BLaER1 treated with 17β-estradiol and CSF1 and Interleukin-3, amounts not matched to agents 10 nM and 100 nM (cell line): ENCODE results near the gene SLC23A2.

Experiments used
- H3K27ac ChIP-seq, 11 experiments: shearing (Covaris generic); formaldehyde crosslinking; 2 replicates each; pipeline ENCODE4 v1.8.1; 2022
- H3K27me3 ChIP-seq, 11 experiments: shearing (Covaris generic); formaldehyde crosslinking; 2 replicates each; pipeline ENCODE4 v1.8.1; 2022
- H3K36me3 ChIP-seq, 11 experiments: shearing (Covaris generic); formaldehyde crosslinking; 2 replicates each; pipeline ENCODE4 v1.8.1; 2022
- H3K4me1 ChIP-seq, 10 experiments: shearing (Covaris generic); formaldehyde crosslinking; 2 replicates each; pipeline ENCODE4 v1.8.1; 2022
- H3K4me2 ChIP-seq, 11 experiments: shearing (Covaris generic); formaldehyde crosslinking; 2 replicates each; pipeline ENCODE4 v1.8.1; 2022
- H3K4me3 ChIP-seq, 10 experiments: shearing (Covaris generic); formaldehyde crosslinking; 2 replicates each; pipeline ENCODE4 v1.8.1; 2022
- H3K9ac ChIP-seq, 11 experiments: shearing (Covaris generic); formaldehyde crosslinking; 2 replicates each; pipeline ENCODE4 v1.8.1; 2022
- H3K9me3 ChIP-seq, 11 experiments: shearing (Covaris generic); formaldehyde crosslinking; replicated peaks in 1 of 11; 2 replicates each; pipeline ENCODE4 v1.8.1; 2022
- H4K20me1 ChIP-seq, 11 experiments: shearing (Covaris generic); formaldehyde crosslinking; 2 replicates each; pipeline ENCODE4 v1.8.1; 2022
- Cebpa-rat ChIP-seq, 11 experiments: shearing (Covaris generic); IDR thresholded peaks; 2 replicates each; pipeline ENCODE4 v1.8.1; 2022

Gene SLC23A2

DNA sequence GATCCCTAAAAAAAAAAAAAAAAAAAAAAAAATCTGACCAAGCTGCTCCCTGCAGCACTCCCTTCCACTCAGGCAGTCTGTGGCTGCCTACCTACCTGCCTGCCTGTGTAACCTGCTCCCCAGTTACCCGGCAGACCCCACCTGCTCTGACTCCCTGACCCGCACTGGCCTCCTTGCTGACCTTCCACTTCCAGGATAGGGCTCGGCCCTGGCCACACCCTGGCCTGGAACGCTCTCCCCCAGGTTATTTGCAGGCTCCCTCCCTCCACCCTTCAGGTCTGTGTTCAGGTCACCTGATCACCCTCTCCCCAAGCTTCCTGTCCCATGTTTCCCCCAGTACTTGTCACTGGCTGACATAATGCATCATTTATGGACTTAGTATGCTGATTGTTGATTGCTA lies 134.3 kb downstream of the SLC23A2 start:
- no peaks in the 10 kb centered on the region for H3K9me3 ChIP-seq
- no peaks in the 10 kb centered on the region for H3K27me3 ChIP-seq
- no peak overlapping the region for H3K27ac ChIP-seq
- H3K4me3 ChIP-seq: no peak overlapping the region
- TF ChIP-seq Cebpa-rat (IDR thresholded peaks at IDR 0.05): no peak
- H3K9ac ChIP-seq: no peak overlapping the region
- H3K4me2 ChIP-seq: no peak overlapping the region
- peaks cover 0 to 22% (median 0%) of the 10 kb centered on the region in 11 experiments; a peak in 2 of 22 replicates for H4K20me1 ChIP-seq
- H3K36me3 ChIP-seq: peaks cover 80 to 100% (median 95%) of the 10 kb centered on the region in 11 experiments
- H3K4me1 ChIP-seq: 0 out of 20 replicates have a peak, but pooled peaks cover 0 to 3% (median 0%) of the 10 kb centered on the region in 10 experiments

DNA sequence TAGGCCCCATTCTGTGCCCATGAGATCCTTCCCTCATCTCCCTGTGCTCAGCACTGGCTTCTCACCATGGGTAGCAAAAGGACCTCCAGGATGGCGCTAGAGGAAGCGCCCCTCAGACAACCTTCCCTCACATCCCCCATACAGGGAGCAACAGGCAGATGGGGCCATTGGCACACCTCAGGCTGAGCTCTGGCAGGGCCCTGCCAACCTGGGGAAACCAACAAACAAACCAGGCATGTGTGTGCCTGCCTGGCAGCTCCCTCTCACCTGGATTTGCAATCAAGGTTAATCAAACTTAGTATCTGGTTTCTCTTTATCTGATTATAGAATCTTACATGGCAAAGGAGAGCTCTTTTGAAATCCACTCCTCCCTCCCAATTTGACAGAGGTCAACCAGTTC lies 134.9 kb downstream of the SLC23A2 start:
- Histone ChIP-seq H3K9me3 (no peaks in the 10 kb centered on the region), H3K9ac (no peak overlapping the region), H3K36me3 (peaks cover 80 to 100% (median 95%) of the 10 kb centered on the region in 11 experiments), H4K20me1 (peaks cover 0 to 22% (median 0%) of the 10 kb centered on the region in 11 experiments; a peak in 2 of 22 replicates), H3K4me2 (no peak overlapping the region), H3K4me1 (0 out of 20 replicates have a peak, but pooled peaks cover 0 to 3% (median 0%) of the 10 kb centered on the region in 10 experiments), H3K27me3 (no peaks in the 10 kb centered on the region), H3K27ac (no peak overlapping the region), H3K4me3 (no peak overlapping the region)
- no peak for TF ChIP-seq Cebpa-rat (IDR thresholded peaks at IDR 0.05)

DNA sequence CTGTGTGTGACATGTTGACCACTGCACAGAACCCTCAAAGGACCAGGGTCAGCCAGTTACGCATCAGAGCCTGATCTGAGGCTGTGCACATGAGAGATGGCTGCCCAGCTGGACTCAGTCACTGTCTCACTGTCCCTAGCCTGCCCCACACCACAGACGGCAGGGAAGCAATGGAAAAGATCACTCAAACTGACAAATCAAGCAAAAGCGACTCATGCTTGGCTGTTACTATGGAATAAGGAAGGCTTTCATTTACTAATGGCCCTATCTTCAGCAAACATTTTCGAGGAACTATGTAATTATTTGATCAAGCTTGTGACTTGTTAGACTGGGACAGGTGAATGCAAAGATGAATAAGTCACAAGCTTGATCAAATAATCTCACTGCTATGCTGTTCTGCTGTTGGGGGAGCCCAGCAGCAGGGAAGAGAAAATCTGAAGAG lies 137.0 kb downstream of the SLC23A2 start:
- Histone ChIP-seq H3K4me3 (no peak overlapping the region), H3K9ac (no peak overlapping the region), H3K36me3 (peaks cover 82 to 100% (median 97%) of the 10 kb centered on the region in 11 experiments), H4K20me1 (peaks cover 0 to 22% (median 0%) of the 10 kb centered on the region in 11 experiments; a peak in 2 of 22 replicates), H3K9me3 (no peaks in the 10 kb centered on the region), H3K4me2 (no peak overlapping the region), H3K27ac (no peak overlapping the region), H3K4me1 (0 out of 20 replicates have a peak, but pooled peaks cover 0 to 3% (median 0%) of the 10 kb centered on the region in 10 experiments), H3K27me3 (no peaks in the 10 kb centered on the region)
- no peak for TF ChIP-seq Cebpa-rat (IDR thresholded peaks at IDR 0.05)

DNA sequence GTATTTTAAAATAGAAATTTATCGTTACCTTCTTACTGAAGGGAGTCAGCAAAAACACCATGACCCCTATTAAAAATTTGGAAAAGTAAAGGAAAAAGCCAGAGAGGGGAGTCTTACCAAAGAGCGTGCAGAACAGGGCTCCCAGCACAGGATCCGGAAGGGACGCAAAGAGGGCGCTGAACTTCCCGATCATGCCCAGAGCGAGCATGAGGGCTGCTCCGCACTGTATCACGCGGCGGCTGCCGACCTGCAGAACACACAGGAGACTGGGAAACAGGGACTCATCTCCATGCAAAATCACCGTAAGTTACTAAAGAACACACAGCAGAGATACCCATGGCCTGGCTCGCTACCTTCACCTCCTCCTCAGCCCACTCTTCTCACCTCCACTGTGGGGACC lies 138.6 kb downstream of the SLC23A2 start:
- Histone ChIP-seq H3K27ac (no peak overlapping the region), H4K20me1 (peaks cover 0 to 22% (median 0%) of the 10 kb centered on the region in 11 experiments; a peak in 3 of 22 replicates), H3K27me3 (no peaks in the 10 kb centered on the region), H3K4me3 (no peak overlapping the region), H3K4me1 (0 out of 20 replicates have a peak, but pooled peaks cover 0 to 3% (median 0%) of the 10 kb centered on the region in 10 experiments), H3K9ac (no peak overlapping the region), H3K4me2 (no peak overlapping the region), H3K36me3 (peaks cover 83 to 100% (median 97%) of the 10 kb centered on the region in 11 experiments), H3K9me3 (no peaks in the 10 kb centered on the region)
- TF ChIP-seq Cebpa-rat (IDR thresholded peaks at IDR 0.05): no peak

GRCh38 chr20:4861961-4862360 lies 139.3 kb downstream of the SLC23A2 start:
- Histone ChIP-seq H3K9ac (no peak overlapping the region), H3K27me3 (no peaks in the 10 kb centered on the region), H3K9me3 (no peaks in the 10 kb centered on the region), H3K4me1 (0 out of 20 replicates have a peak, but pooled peaks cover 0 to 3% (median 0%) of the 10 kb centered on the region in 10 experiments), H3K4me3 (no peak overlapping the region), H3K4me2 (no peak overlapping the region), H3K36me3 (peaks cover 83 to 100% (median 98%) of the 10 kb centered on the region in 11 experiments), H4K20me1 (peaks cover 0 to 22% (median 0%) of the 10 kb centered on the region in 11 experiments; a peak in 3 of 22 replicates), H3K27ac (no peak overlapping the region)
- TF ChIP-seq Cebpa-rat (IDR thresholded peaks at IDR 0.05): no peak

DNA sequence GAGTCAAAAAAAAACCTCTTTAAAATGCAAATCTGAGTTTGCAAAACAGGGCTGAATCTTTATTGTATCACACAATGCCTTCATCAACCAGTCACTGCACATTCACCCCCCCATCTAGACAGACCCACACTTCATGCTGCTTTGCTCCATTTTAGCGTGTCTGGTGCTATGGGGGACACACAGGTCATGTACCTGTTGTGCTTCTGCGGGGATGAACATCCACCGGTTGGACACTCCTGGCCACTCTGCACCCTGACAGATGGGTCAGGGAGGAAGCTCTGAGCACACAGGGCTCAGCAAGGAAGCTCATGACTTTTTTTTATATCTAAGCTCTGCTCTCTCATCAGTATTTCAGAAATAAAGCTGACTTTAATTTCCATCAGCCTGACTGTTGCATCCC lies 143.3 kb downstream of the SLC23A2 start:
- Histone ChIP-seq H3K4me1 (peaks cover 0 to 18% (median 0%) of the 10 kb centered on the region in 10 experiments; a peak in 6 of 20 replicates), H3K9ac (no peak overlapping the region), H3K36me3 (peaks cover 95 to 100% (median 99%) of the 10 kb centered on the region in 11 experiments), H3K4me3 (no peak overlapping the region), H4K20me1 (peaks cover 0 to 5% (median 0%) of the 10 kb centered on the region in 11 experiments; a peak in 1 of 22 replicates), H3K27ac (no peak overlapping the region), H3K27me3 (no peaks in the 10 kb centered on the region), H3K9me3 (no peaks in the 10 kb centered on the region), H3K4me2 (no peak overlapping the region)
- no peak for TF ChIP-seq Cebpa-rat (IDR thresholded peaks at IDR 0.05)

DNA sequence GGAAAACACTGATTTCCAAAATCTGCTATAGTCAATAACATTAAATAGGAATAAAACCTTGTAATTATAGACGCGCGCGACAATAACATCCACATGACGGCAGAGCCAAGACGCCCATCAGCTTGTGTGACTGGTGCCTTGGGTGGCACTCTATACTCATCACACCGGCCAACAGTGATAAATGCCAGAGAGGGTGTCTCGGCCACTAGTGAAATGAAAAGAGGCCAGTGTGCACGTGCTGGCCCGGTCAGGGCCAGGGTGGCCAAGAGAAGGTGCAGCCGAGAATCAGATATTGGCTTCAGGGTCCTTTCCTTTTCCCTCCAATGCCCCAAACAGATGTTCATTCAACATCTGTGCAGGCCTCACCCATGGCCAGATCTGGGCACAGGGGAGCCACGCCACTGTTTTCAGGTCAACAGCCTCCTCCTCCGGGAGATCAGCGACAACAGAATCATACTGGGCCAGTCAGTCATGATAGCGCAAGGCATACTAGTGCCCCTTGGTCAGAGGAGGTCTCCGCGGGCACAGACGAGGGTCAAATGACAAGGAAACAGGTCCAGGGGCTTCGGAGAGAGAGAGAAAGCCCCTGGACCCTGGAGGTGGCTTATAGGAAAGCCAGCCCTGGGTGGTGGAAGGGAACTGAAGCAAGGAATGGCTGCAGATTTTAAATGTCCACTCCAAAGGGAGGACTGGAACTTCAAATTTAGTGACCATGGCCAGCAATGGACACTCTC lies 145.1 kb downstream of the SLC23A2 start:
- H3K4me1 ChIP-seq: peaks cover 0 to 26% (median 0%) of the 10 kb centered on the region in 10 experiments; a peak in 6 of 20 replicates
- peaks cover 81 to 88% (median 86%) of the 10 kb centered on the region in 11 experiments for H3K36me3 ChIP-seq
- H3K27me3 ChIP-seq: no peaks in the 10 kb centered on the region
- no peak overlapping the region for H3K27ac ChIP-seq
- H3K4me3 ChIP-seq: no peak overlapping the region
- no peaks in the 10 kb centered on the region for H3K9me3 ChIP-seq
- H3K4me2 ChIP-seq: no peak overlapping the region
- no peak overlapping the region for H3K9ac ChIP-seq
- H4K20me1 ChIP-seq: no peaks in the 10 kb centered on the region; a peak in 1 of 22 replicates
- TF ChIP-seq Cebpa-rat (IDR thresholded peaks at IDR 0.05): no peak

DNA sequence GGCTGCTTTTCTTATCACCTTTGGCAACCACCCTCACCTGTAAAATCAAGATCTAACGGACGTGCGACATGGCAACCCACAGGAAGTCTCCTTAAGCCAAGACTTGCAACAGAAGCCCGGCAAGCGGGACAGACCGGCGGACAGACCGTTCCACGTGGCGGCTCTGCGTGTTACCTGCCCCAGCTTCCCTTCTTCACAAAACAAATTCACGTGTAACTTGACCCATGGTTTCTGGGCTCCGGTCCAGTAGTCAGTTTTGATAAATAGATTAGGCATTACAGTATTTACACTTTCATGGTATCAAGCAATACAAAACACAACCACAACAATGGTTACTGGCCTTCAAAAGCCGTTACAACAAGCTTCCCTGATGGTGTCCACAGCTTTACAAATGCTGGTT lies 145.8 kb downstream of the SLC23A2 start:
- H3K9ac ChIP-seq: no peak overlapping the region
- peaks cover 0 to 30% (median 0%) of the 10 kb centered on the region in 10 experiments; a peak in 6 of 20 replicates for H3K4me1 ChIP-seq
- TF ChIP-seq Cebpa-rat (IDR thresholded peaks at IDR 0.05): no peak
- H3K4me2 ChIP-seq: no peak overlapping the region
- H3K4me3 ChIP-seq: no peak overlapping the region
- peaks cover 76 to 85% (median 80%) of the 10 kb centered on the region in 11 experiments for H3K36me3 ChIP-seq
- H4K20me1 ChIP-seq: no peaks in the 10 kb centered on the region; a peak in 1 of 22 replicates
- no peak overlapping the region for H3K27ac ChIP-seq
- no peaks in the 10 kb centered on the region for H3K27me3 ChIP-seq
- H3K9me3 ChIP-seq: no peaks in the 10 kb centered on the region

DNA sequence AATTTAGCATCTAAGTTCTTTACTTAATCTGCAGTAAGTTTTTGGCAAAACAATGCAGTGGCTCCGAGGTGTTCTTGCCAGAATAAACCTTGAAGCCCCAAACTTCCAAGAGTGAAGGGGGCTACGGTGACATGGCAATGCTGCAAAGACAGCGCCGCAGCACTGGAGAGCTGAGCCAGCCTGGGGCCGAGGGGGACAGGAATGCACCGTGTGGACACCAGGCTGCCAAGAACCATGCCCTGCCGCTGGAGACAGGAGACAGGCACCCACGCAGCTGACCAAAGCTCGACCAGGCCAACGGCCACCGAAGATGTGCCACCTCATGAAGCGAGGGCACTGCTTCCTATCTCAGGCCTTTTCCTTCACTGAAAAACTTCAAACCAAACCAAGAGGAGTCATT lies 146.2 kb downstream of the SLC23A2 start:
- H3K4me3 ChIP-seq: no peak overlapping the region
- H3K4me2 ChIP-seq: no peak overlapping the region
- H3K4me1 ChIP-seq: peaks cover 0 to 30% (median 0%) of the 10 kb centered on the region in 10 experiments; a peak in 6 of 20 replicates
- H3K27ac ChIP-seq: no peak overlapping the region
- H3K27me3 ChIP-seq: no peaks in the 10 kb centered on the region
- H3K9me3 ChIP-seq: no peaks in the 10 kb centered on the region
- H3K36me3 ChIP-seq: peaks cover 71 to 81% (median 75%) of the 10 kb centered on the region in 11 experiments
- H3K9ac ChIP-seq: no peak overlapping the region
- TF ChIP-seq Cebpa-rat (IDR thresholded peaks at IDR 0.05): no peak
- no peaks in the 10 kb centered on the region; a peak in 1 of 22 replicates for H4K20me1 ChIP-seq
